Keratinocyte (primary cell): ENCODE data around the gene ZNG1A. TPM values are rescaled to one million over a fixed set of nuclear protein-coding genes. Genes with fewer than 3 reads are reported as not detected.
"Not testable (repeated sequence)": the region's sequence is repeated elsewhere in the genome, so short reads cannot be mapped to it uniquely, and the experiment has no call there.

Source experiments
- DNase-seq: peaks from one replicate; pipeline ENCODE4 v3.0.0-alpha.2; 2011; ENCODE audit warnings: low read depth, missing footprints, low spot score
- FAIRE-seq: peaks from 2 replicates; lab custom pipeline; 2011; peaks lifted over from hg19 to GRCh38; lab: Jason Lieb, UNC
- H2AFZ ChIP-seq: 2 replicates; pipeline ENCODE4 v1.6.0; 2012; ENCODE audit warnings: low read length, control low read depth, inconsistent platforms; ENCODE audit not compliant: control insufficient read depth
- H3K27ac ChIP-seq: 2 replicates; pipeline ENCODE4 v1.5.1; 2011; ENCODE audit warnings: low read length; ENCODE audit not compliant: control insufficient read depth, insufficient read depth
- H3K27me3 ChIP-seq: 3 replicates; pipeline ENCODE4 v1.6.0; 2011; ENCODE audit warnings: low read length; ENCODE audit not compliant: control insufficient read depth, insufficient read depth; ENCODE audit errors: extremely low read depth
- H3K36me3 ChIP-seq, 2 experiments: 2 replicates in 1 of 2; 3 replicates in 1 of 2; pipeline ENCODE4 v1.5.1; 2011; ENCODE audit warnings: low read length in 2 of 2, mild to moderate bottlenecking in 1 of 2; ENCODE audit not compliant: control insufficient read depth in 2 of 2, insufficient read depth in 2 of 2; ENCODE audit errors: extremely low read depth in 1 of 2
- H3K4me1 ChIP-seq: 3 replicates; pipeline ENCODE4 v1.5.1; 2011; ENCODE audit warnings: low read length; ENCODE audit not compliant: control insufficient read depth, insufficient read depth; ENCODE audit errors: extremely low read depth
- H3K4me2 ChIP-seq: 3 replicates; pipeline ENCODE4 v1.6.0; 2011; ENCODE audit warnings: low read depth, low read length; ENCODE audit not compliant: control insufficient read depth, insufficient read depth; ENCODE audit errors: extremely low read depth
- H3K4me3 ChIP-seq, 3 experiments: fragments of 200-600 bp in 1 of 3; sonication (generic) in 1 of 3; 2 replicates in 2 of 3; 3 replicates in 1 of 3; pipeline ENCODE4 v1.5.1; 2011 to 2016; ENCODE audit warnings: low read length in 3 of 3, mild to moderate bottlenecking in 3 of 3, control low read depth in 2 of 3, inconsistent platforms in 1 of 3, low read depth in 1 of 3, mixed read lengths in 1 of 3, mixed run types in 1 of 3, moderate library complexity in 1 of 3; ENCODE audit not compliant: control insufficient read depth in 2 of 3, insufficient read depth in 2 of 3; ENCODE audit errors: extremely low read depth in 1 of 3
- H3K79me2 ChIP-seq: 2 replicates; pipeline ENCODE4 v1.6.0; 2012; ENCODE audit warnings: low read length; ENCODE audit not compliant: control insufficient read depth, insufficient read depth
- H3K9ac ChIP-seq: 3 replicates; pipeline ENCODE4 v1.6.0; 2011; ENCODE audit warnings: low read length; ENCODE audit not compliant: control insufficient read depth, insufficient read depth; ENCODE audit errors: extremely low read depth
- H3K9me1 ChIP-seq: 3 replicates; pipeline ENCODE4 v1.6.0; 2011; ENCODE audit warnings: low read length; ENCODE audit not compliant: control insufficient read depth, insufficient read depth; ENCODE audit errors: extremely low read depth
- H3K9me3 ChIP-seq: 2 replicates; pipeline ENCODE4 v1.5.1; 2012; ENCODE audit warnings: low read depth, low read length; ENCODE audit not compliant: control insufficient read depth
- H4K20me1 ChIP-seq: 3 replicates; pipeline ENCODE4 v1.6.0; 2011; ENCODE audit warnings: low read length; ENCODE audit not compliant: control insufficient read depth, insufficient read depth; ENCODE audit errors: extremely low read depth
- dilution Hi-C: fragments of 300-500 bp; cut with MboI; formaldehyde crosslinking; loops from one replicate; pipeline ENCODE4 v1.7.0; 2020; ENCODE audit warnings: low sequenced_read_pairs; ENCODE audit not compliant: extremely low pct_ligation_motif_present
- polyA plus RNA-seq, 5 experiments: library from polyadenylated mRNA; depleted of rRNA in 3 of 5; stranded (reverse) in 3 of 5; stranded (forward) in 1 of 5; unstranded in 1 of 5; fragments of >200 nt; gene quantifications; 1 replicate in 1 of 5; 2 replicates in 3 of 5; 3 replicates in 1 of 5; pipeline versions ENCODE4 v1.2.1 to v1.2.3, GENCODE V29; 2011 to 2012; ENCODE audit warnings: missing spikeins in 2 of 5, low read depth in 1 of 5, low replicate concordance in 1 of 5

ZNG1A gene
- polyA plus RNA-seq, 1 donor (not counting 4 experiments of a cell fraction or from before 2014, with no cell fraction given), result 50.0 TPM

GRCh38 chr9:159871-160270 is 19.0 kb downstream of the ZNG1A start:
- H2AFZ ChIP-seq, dilution Hi-C loops, H3K9me3 ChIP-seq, H4K20me1 ChIP-seq, H3K27ac ChIP-seq, H3K4me3 ChIP-seq, H3K9ac ChIP-seq, H3K79me2 ChIP-seq, H3K9me1 ChIP-seq, H3K4me2 ChIP-seq, H3K36me3 ChIP-seq, H3K27me3 ChIP-seq, H3K4me1 ChIP-seq, DNase-seq, FAIRE-seq: not testable (repeated sequence)

- FAIRE-seq, H3K4me2 ChIP-seq, H3K36me3 ChIP-seq, dilution Hi-C loops, H3K27ac ChIP-seq, H4K20me1 ChIP-seq, DNase-seq, H3K9ac ChIP-seq, H3K27me3 ChIP-seq, H3K4me1 ChIP-seq, H2AFZ ChIP-seq, H3K79me2 ChIP-seq, H3K9me3 ChIP-seq, H3K9me1 ChIP-seq, H3K4me3 ChIP-seq: not testable (repeated sequence)
Measured at GRCh38 chr9:151173-151572, 27.7 kb downstream of the ZNG1A start.

DNA sequence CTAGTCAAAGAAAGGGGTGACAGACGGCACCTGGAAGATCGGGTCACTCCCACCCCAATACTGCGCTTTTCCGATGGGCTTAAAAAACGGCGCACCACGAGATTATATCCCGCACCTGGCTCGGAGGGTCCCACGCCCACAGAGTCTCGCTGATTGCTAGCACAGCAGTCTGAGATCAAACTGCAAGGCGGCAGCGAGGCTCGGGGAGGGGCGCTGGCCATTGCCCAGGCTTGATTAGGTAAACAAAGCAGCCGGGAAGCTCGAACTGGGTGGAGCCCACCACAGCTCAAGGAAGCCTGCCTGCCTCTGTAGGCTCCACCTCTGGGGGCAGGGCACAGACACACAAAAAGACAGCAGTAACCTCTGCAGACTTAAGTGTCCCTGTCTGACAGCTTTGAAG is 39.0 kb downstream of the ZNG1A start:
- H3K4me1 ChIP-seq, H3K27ac ChIP-seq, H3K4me3 ChIP-seq, H4K20me1 ChIP-seq, FAIRE-seq, H3K36me3 ChIP-seq, DNase-seq, H3K79me2 ChIP-seq, H3K9me1 ChIP-seq, dilution Hi-C loops, H3K4me2 ChIP-seq, H3K9ac ChIP-seq, H2AFZ ChIP-seq, H3K9me3 ChIP-seq, H3K27me3 ChIP-seq: not testable (repeated sequence)

DNA sequence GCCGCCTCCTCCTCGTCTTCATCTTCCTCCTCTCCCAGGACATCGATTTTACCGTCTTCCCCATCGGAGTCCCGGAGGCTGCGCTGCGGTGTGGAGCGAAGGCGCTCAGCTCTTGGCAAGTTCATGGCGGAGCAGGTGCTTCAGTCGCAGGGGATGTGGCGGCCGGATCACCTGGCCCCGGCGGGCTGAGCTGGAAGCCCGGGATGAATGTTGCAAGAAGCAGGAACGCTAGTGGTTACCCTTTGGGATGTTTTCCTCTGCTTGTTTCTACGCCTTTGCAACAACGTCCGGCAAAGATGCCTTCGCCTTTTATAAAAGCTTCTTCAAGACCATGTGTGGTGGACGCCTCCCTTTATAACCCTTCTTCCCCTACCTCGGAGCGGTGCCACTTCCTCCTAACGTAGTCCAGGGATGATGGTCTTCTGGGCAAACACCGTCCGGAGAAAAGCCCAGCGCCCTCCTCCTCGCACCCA is 60.8 kb downstream of the ZNG1A start, which contains the start of gene FOXD4:
Gene FOXD4, minus strand, starts transcription at position 423 of the 473 bp plus-strand sequence. Its CDS starts 298 bp downstream, at position 125.
- H3K4me3 ChIP-seq, FAIRE-seq, DNase-seq, dilution Hi-C loops, H3K4me1 ChIP-seq, H3K9ac ChIP-seq, H2AFZ ChIP-seq, H3K79me2 ChIP-seq, H3K27ac ChIP-seq, H3K36me3 ChIP-seq, H4K20me1 ChIP-seq, H3K4me2 ChIP-seq, H3K9me3 ChIP-seq, H3K9me1 ChIP-seq: not testable (repeated sequence)
- H3K27me3 ChIP-seq, result peaks cover 29% of the 10 kb centered on the region

GRCh38 chr9:117144-117994 is 61.5 kb downstream of the ZNG1A start:
- dilution Hi-C loops, FAIRE-seq, H4K20me1 ChIP-seq, H3K27ac ChIP-seq, H3K9me1 ChIP-seq, H2AFZ ChIP-seq, H3K79me2 ChIP-seq, H3K4me1 ChIP-seq, H3K9me3 ChIP-seq, DNase-seq, H3K36me3 ChIP-seq, H3K4me2 ChIP-seq, H3K9ac ChIP-seq, H3K4me3 ChIP-seq: not testable (repeated sequence)
- H3K27me3 ChIP-seq, result peaks cover 34% of the 10 kb centered on the region
